Measurements from ENCODE around the gene ADGRV1.

The ADGRV1 gene

GRCh38 chr5:90868799-90869198 lies 310.2 kb downstream of the ADGRV1 start:
- DNase-seq (ENCODE audit: low read depth in 2 of 2), result no peak

- DNase-seq (ENCODE audit: low read depth in 2 of 2), result no peak
Measured at GRCh38 chr5:90871391-90871991, 312.9 kb downstream of the ADGRV1 start.

GRCh38 chr5:90873033-90873517 lies 314.5 kb downstream of the ADGRV1 start:
- DNase-seq (ENCODE audit: low read depth in 2 of 2), result no peak

- no peak for DNase-seq (ENCODE audit: low read depth in 2 of 2)
Measured at GRCh38 chr5:90874066-90874465, 315.5 kb downstream of the ADGRV1 start.

- no peak for DNase-seq (ENCODE audit: low read depth in 2 of 2)
Measured at GRCh38 chr5:90875456-90875855, 316.9 kb downstream of the ADGRV1 start.

GRCh38 chr5:90876366-90876765 lies 317.8 kb downstream of the ADGRV1 start:
- DNase-seq (ENCODE audit: low read depth in 2 of 2), result no peak

- no peak for DNase-seq (ENCODE audit: low read depth in 2 of 2)
Measured at GRCh38 chr5:90877049-90877448, 318.5 kb downstream of the ADGRV1 start.

- DNase-seq (ENCODE audit: low read depth in 2 of 2), result no peak
Measured at GRCh38 chr5:90878081-90878480, 319.5 kb downstream of the ADGRV1 start.

GRCh38 chr5:90878549-90879196 lies 320.1 kb downstream of the ADGRV1 start:
- DNase-seq (ENCODE audit: low read depth in 2 of 2), result no peak

GRCh38 chr5:90881626-90882150 lies 323.1 kb downstream of the ADGRV1 start:
- no peak for DNase-seq (ENCODE audit: low read depth in 2 of 2)

- no peak for DNase-seq (ENCODE audit: low read depth in 2 of 2)
Measured at GRCh38 chr5:90882448-90882847, 323.9 kb downstream of the ADGRV1 start.

GRCh38 chr5:90885180-90885868 lies 326.7 kb downstream of the ADGRV1 start:
- DNase-seq (ENCODE audit: low read depth in 2 of 2), result no peak

- DNase-seq (ENCODE audit: low read depth in 2 of 2), result no peak
Measured at GRCh38 chr5:90886381-90886780, 327.8 kb downstream of the ADGRV1 start.

GRCh38 chr5:90888511-90889324 lies 330.1 kb downstream of the ADGRV1 start:
- DNase-seq (ENCODE audit: low read depth in 2 of 2), result no peak

GRCh38 chr5:90889325-90889600 lies 330.7 kb downstream of the ADGRV1 start:
- DNase-seq (ENCODE audit: low read depth in 2 of 2), result no peak

GRCh38 chr5:90890180-90890579 lies 331.6 kb downstream of the ADGRV1 start:
- no peak for DNase-seq (ENCODE audit: low read depth in 2 of 2)

GRCh38 chr5:90894866-90895420 lies 336.3 kb downstream of the ADGRV1 start:
- no peak for DNase-seq (ENCODE audit: low read depth in 2 of 2)

- DNase-seq (ENCODE audit: low read depth in 2 of 2), result no peak
Measured at GRCh38 chr5:90897618-90898017, 339.0 kb downstream of the ADGRV1 start.

GRCh38 chr5:90898326-90899013 lies 339.9 kb downstream of the ADGRV1 start:
- no peak for DNase-seq (ENCODE audit: low read depth in 2 of 2)

GRCh38 chr5:90899014-90899604 lies 340.5 kb downstream of the ADGRV1 start:
- DNase-seq (ENCODE audit: low read depth in 2 of 2), result no peak

- DNase-seq (ENCODE audit: low read depth in 2 of 2), result no peak
Measured at GRCh38 chr5:90901261-90901660, 342.7 kb downstream of the ADGRV1 start.

Measured in stimulated activated CD8-positive, alpha-beta memory T cell treated with anti-CD3 and anti-CD28 coated beads, Interleukin-7, amount 100 ng/mL, for 4 hours (primary cell).